Measurements from ENCODE around the gene FAAP100.
A peak's percentile ranks its signal among the peaks of the same experiment; 100 is the strongest.
"Not testable (repeated sequence)": the region's sequence is repeated elsewhere in the genome, so short reads cannot be mapped to it uniquely, and the experiment has no call there.

Gene FAAP100, protein sequence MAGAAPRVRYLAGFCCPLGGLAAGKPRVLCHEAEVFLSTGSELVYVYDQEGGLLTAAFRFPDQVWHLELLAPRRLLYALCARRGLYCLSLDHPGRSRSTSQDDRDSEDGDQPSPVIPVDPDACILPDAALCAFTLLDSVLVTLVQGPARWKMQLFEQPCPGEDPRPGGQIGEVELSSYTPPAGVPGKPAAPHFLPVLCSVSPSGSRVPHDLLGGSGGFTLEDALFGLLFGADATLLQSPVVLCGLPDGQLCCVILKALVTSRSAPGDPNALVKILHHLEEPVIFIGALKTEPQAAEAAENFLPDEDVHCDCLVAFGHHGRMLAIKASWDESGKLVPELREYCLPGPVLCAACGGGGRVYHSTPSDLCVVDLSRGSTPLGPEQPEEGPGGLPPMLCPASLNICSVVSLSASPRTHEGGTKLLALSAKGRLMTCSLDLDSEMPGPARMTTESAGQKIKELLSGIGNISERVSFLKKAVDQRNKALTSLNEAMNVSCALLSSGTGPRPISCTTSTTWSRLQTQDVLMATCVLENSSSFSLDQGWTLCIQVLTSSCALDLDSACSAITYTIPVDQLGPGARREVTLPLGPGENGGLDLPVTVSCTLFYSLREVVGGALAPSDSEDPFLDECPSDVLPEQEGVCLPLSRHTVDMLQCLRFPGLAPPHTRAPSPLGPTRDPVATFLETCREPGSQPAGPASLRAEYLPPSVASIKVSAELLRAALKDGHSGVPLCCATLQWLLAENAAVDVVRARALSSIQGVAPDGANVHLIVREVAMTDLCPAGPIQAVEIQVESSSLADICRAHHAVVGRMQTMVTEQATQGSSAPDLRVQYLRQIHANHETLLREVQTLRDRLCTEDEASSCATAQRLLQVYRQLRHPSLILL

GRCh38 chr17:81552244-81553017 is at the start of gene FAAP100:
Gene FAAP100 (minus strand): TSS chr17:81552353. CDS start chr17:81552330, 23 bp downstream.
- DNase-seq (ENCODE audit: low read depth): peak; percentile 60

GRCh38 chr17:81601525-81602120 is 49.5 kb upstream of the FAAP100 start:
- peak; percentile 15 for DNase-seq (ENCODE audit: low read depth)

DNA sequence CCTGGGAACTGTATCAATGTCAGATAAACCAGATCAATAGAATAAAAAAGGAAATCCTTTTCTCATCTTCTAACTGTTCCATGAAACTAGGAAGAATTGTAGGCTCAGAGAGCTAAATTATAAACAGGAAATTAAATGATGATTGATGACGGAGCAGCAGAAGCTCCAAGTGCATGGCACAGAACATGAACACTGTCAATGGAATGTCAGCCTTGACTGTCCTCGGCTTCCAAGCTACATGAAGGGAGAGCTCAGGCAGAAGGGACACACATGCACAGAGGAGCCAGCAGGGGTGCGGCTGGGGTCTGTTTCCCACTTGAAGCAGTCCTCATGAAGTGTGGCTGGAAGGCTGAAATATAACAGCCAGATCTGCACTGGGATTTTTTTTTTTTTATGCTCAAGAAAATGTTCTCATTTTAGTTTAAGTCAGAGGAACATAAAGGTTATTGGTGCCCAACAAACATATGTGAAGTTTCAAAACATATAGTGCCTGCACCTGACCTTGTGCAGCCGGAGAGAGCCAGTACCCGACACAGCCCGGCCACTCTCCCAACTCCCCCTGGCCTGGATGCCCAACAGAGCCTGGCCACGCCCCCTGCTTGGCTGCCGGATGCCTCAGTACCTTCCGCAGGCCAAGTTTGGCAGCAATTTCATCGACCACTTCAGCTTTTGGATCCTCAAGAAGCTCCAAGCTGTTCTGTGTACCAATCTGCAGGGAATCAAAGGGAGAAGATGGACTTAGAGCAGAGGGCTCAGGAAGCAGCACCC is 47.8 kb upstream of the FAAP100 start:
- DNase-seq (ENCODE audit: low read depth): no peak

DNA sequence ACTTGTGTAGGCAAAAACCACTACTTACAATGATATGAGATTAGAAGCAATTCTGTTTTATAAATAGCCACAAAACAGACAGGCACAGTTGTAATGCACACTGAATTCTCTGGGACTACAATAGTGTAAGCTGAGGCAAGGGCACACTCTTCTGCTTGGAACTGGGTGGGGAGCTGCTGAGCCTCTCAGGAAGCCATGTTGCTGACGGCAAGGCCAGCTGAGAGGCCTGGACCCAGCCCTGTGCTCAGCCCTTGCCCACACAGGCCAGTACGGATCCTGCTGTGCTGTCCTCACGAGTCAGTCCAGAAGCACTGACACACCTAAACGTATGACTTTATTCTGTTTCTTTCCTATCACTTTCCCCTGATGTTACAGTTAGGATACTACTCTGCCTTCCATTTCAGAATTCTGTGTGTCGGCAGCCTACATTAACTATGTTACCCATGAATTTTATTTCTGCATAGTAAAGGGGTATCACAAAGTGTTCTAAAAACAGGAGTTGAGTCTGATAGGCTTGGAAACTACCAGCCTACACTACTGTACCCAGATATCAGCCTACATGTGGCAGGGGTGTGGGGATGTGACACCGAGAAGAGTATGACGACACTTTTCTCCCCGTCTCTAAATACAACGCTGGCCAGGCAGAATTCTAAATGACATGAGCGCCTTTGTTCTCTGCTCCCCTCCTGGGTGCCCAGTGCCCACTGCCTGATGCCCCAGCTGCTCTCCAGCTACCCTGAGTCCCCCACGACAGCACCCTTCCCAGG is 41.1 kb upstream of the FAAP100 start:
- no peak for DNase-seq (ENCODE audit: low read depth)

DNA sequence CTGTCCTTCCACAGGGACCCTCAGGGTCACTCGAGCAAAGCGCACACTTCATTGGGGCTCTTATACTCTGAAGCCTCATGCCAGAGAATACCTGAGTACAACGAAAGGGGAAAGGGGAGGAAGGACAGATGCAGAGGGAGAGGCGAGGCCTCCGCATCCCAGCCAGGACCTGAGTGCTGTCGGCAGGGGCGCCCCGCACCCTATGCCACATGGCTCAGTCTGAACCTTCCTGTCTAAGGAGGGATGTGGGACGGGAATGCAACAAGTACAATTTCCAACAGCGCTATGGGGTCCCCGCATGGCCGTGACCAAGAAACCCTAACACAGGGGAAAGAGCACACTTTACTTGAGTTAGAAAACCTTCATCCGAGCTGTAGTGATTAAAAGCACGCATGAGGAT is 39.8 kb upstream of the FAAP100 start:
- DNase-seq (ENCODE audit: low read depth): no peak

DNA sequence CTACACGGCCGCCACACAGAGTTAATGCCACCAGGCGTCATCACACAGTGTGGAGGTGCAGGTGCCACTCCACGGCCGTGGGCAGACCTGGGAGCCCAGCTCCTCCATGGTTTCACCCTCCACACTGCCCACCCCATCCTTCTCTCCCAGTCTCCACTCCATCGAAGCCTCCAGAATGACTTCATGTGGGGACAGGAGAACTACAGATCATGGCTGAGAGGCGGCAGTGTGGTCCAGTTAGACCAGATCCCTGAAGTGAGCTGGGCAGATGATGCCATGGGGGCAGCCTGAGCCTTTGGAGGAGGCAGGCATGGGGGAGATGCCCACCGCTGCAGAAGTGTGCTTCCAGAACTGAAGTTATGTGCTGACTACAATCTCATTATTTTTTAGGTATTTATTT is 38.0 kb upstream of the FAAP100 start:
- DNase-seq (ENCODE audit: low read depth): no peak

DNA sequence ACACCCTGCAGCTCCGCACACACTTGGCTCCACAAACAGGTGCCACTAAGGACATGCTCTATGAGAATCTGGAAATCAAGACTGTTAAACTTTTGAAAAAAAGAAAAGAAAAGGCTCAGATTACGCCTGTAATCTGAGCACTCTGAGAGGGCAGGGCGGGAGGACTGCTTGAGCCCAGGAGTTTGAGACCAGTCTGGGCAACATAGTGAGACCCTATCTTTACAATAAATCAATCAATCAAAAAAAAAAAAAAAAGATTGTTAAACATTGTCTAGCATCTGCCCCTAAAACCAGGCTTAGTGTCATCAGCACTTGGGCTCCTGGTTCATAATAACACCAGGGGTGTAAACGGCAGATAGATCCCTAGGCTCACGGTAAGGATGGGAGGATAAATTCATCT is 37.5 kb upstream of the FAAP100 start:
- no peak for DNase-seq (ENCODE audit: low read depth)

GRCh38 chr17:81586096-81586495 is 33.9 kb upstream of the FAAP100 start:
- no peak for DNase-seq (ENCODE audit: low read depth)

- DNase-seq (ENCODE audit: low read depth): not testable (repeated sequence)
These were observed 32.6 kb upstream of the FAAP100 start for GRCh38 chr17:81584771-81585170.

GRCh38 chr17:81583589-81584342 is 31.6 kb upstream of the FAAP100 start:
- DNase-seq (ENCODE audit: low read depth): no peak

GRCh38 chr17:81582749-81583148 is 30.6 kb upstream of the FAAP100 start:
- DNase-seq (ENCODE audit: low read depth): no peak

- no peak for DNase-seq (ENCODE audit: low read depth)
These were observed 30.2 kb upstream of the FAAP100 start for GRCh38 chr17:81582341-81582740.

- no peak for DNase-seq (ENCODE audit: low read depth)
These were observed 29.6 kb upstream of the FAAP100 start for GRCh38 chr17:81581758-81582157.

DNA sequence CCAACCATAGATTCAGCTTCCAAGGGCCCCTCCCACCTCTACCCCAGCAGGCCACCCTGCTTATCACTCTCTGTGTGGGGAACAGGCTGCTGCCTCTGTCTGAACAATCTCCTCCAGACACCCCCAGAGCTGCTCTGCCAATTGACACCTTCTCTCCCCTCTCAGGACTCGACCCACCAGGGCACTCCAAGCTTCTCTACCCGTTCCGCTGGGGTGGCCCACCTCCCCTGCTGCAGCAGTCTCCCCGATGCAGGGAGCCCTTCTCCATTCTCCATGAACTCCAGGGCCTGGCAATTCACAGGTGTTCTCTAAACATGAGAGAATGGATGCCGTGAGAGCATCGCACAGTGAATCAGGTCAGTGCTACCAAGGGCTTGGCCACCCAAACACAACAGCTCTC is 28.3 kb upstream of the FAAP100 start:
- DNase-seq (ENCODE audit: low read depth): no peak

DNA sequence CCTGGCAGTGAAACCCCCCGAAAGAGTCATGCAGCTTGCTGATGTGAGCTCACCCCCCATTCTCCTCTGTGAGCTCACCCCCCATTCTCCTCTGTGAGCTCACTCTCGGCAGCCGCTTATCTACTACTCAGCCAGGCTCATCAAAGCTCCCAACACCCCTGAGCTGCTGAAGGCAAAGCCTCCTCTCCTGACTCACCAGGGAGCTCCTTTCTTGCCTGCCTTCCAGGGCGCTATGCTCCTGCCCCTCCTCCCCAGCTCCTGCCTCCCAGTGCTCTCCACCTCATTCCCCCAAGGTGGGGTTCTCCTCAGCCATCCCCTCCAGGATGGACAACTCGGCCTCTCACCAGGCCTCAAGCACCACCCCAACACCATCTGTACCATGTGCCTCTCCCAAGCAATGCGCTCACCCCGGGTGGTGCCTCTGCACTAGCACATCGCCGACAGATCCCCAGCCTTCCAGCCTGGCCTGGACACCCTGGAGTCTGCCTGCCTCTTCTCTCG is 27.7 kb upstream of the FAAP100 start:
- no peak for DNase-seq (ENCODE audit: low read depth)

DNA sequence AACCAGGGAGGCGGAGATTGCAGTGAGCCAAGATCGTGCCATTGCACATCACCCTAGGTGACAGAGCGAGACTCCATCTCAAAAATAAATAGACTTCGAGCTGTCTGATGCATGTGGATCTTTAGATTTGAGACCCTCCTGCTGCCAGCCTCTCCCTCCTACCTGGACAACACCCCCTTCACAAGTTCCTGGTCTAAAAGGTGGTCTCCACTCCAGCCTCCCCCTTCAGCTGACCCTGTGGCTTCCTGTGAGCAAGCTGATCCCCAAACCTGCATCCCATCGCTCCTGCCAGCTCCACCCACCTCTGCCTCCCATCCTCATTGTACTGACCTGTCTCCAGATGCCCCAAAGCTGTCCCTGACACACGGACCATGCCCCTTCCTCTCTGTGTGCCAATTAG is 27.1 kb upstream of the FAAP100 start:
- no peak for DNase-seq (ENCODE audit: low read depth)

- DNase-seq (ENCODE audit: low read depth): no peak
These were observed 26.5 kb upstream of the FAAP100 start for GRCh38 chr17:81578561-81579225.

GRCh38 chr17:81578038-81578441 is 25.9 kb upstream of the FAAP100 start:
- no peak for DNase-seq (ENCODE audit: low read depth)

All from stimulated activated CD8-positive, alpha-beta memory T cell treated with anti-CD3 and anti-CD28 coated beads, Interleukin-12 subunit alpha, Interleukin-12 subunit beta, amount 100 ng/mL, for 1 hour (primary cell).